ENCODE results near the gene TOP1. TPM values are rescaled to one million over a fixed set of nuclear protein-coding genes. Genes with fewer than 3 reads are reported as not detected.
A peak's percentile ranks its signal among the peaks of the same experiment; 100 is the strongest.

The TOP1 gene
- total RNA-seq, 1 experiment from 2014 or later, result 29.1 TPM

- Histone ChIP-seq H3F3A (ENCODE audit: low read length, unreplicated experiment) (no peaks in the 10 kb centered on the region), H2AFZ (ENCODE audit: low read length) (no peak overlapping the region), H3K9me3 (ENCODE audit: low read length) (no peaks in the 10 kb centered on the region), H3K9ac (ENCODE audit: low read length) (peak overlapping the region; percentile 96), H3K4me2 (ENCODE audit: low read length) (peak overlapping the region; percentile 84), H3K4me1 (ENCODE audit: insufficient read depth, low read length) (peaks cover 44% of the 10 kb centered on the region), H3K79me2 (ENCODE audit: low read length) (peaks cover 75% of the 10 kb centered on the region), H3K36me3 (ENCODE audit: low read depth, low read length) (peaks cover 8% of the 10 kb centered on the region; the same call in 1 of the 2 replicates), H4K20me1 (ENCODE audit: low read length) (peaks cover 59% of the 10 kb centered on the region), H3K4me3 (ENCODE audit: low read length) (peak overlapping the region; percentile 75), H3K27me3 (ENCODE audit: low read length) (no peaks in the 10 kb centered on the region), H3K27ac (ENCODE audit: low read length) (no peak overlapping the region), H3K9me2 (replicated peaks; ENCODE audit: low read length) (no peaks in the 10 kb centered on the region)
- BruUV-seq (replicated peaks), result no TSS peak
- ATAC-seq (no peak), DNase-seq (peak; percentile 44)
- CTCF ChIA-PET, result interaction anchor here (0.6 to 1.4 kb wide), 2 partner anchors 38 to 40 kb away, joined by 3 to 8 read pairs; no protein-coding TSS in a partner anchor
- POLR2A ChIA-PET (ENCODE audit: unreplicated experiment), result no interaction called here
- TF ChIP-seq, protein P1, sequence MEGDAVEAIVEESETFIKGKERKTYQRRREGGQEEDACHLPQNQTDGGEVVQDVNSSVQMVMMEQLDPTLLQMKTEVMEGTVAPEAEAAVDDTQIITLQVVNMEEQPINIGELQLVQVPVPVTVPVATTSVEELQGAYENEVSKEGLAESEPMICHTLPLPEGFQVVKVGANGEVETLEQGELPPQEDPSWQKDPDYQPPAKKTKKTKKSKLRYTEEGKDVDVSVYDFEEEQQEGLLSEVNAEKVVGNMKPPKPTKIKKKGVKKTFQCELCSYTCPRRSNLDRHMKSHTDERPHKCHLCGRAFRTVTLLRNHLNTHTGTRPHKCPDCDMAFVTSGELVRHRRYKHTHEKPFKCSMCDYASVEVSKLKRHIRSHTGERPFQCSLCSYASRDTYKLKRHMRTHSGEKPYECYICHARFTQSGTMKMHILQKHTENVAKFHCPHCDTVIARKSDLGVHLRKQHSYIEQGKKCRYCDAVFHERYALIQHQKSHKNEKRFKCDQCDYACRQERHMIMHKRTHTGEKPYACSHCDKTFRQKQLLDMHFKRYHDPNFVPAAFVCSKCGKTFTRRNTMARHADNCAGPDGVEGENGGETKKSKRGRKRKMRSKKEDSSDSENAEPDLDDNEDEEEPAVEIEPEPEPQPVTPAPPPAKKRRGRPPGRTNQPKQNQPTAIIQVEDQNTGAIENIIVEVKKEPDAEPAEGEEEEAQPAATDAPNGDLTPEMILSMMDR (conservative IDR thresholded peaks at IDR 0.05; ENCODE audit: low read depth, low read length), result no peak
- TF ChIP-seq EZH2 (IDR thresholded peaks at IDR 0.05; ENCODE audit: low read length, unreplicated experiment) (no peak), EZH2phosphoT487 (IDR thresholded peaks at IDR 0.05; ENCODE audit: borderline replicate concordance, low read length) (no peak)
- intact Hi-C loops (cut with micrococcal nuclease), result loop anchor here (1.0 to 2.0 kb wide), 3 partner anchors 40 to 62 kb away; no protein-coding TSS in a partner anchor
Observed at GRCh38 chr20:41030531-41031242, 2.1 kb downstream of the TOP1 start.

GRCh38 chr20:41031243-41031619 is 2.6 kb downstream of the TOP1 start:
- Histone ChIP-seq H3K4me1 (ENCODE audit: insufficient read depth, low read length) (peaks cover 44% of the 10 kb centered on the region), H3K36me3 (ENCODE audit: low read depth, low read length) (peaks cover 8% of the 10 kb centered on the region; the same call in 1 of the 2 replicates), H3K4me3 (ENCODE audit: low read length) (peak overlapping the region; percentile 75), H3K4me2 (ENCODE audit: low read length) (peak overlapping the region; percentile 84), H4K20me1 (ENCODE audit: low read length) (peaks cover 64% of the 10 kb centered on the region), H3K9me2 (replicated peaks; ENCODE audit: low read length) (no peaks in the 10 kb centered on the region), H3F3A (ENCODE audit: low read length, unreplicated experiment) (no peaks in the 10 kb centered on the region), H3K27me3 (ENCODE audit: low read length) (no peaks in the 10 kb centered on the region), H3K9ac (ENCODE audit: low read length) (peak overlapping the region; percentile 96), H3K9me3 (ENCODE audit: low read length) (no peaks in the 10 kb centered on the region), H2AFZ (ENCODE audit: low read length) (no peak overlapping the region), H3K27ac (ENCODE audit: low read length) (no peak overlapping the region), H3K79me2 (ENCODE audit: low read length) (peaks cover 80% of the 10 kb centered on the region)
- POLR2A ChIA-PET (ENCODE audit: unreplicated experiment), result interaction anchor here (0.6 kb wide), 2 partner anchors 30 to 40 kb away, joined by 3 to 5 read pairs; no protein-coding TSS in a partner anchor
- no TSS peak for BruUV-seq (replicated peaks)
- intact Hi-C loops (cut with micrococcal nuclease), result loop anchor here (2.0 kb wide), 2 partner anchors 42 to 62 kb away; no protein-coding TSS in a partner anchor
- CTCF ChIA-PET, result interaction anchor here (0.6 to 1.4 kb wide), 2 partner anchors 38 to 40 kb away, joined by 3 to 8 read pairs; no protein-coding TSS in a partner anchor
- ATAC-seq (no peak), DNase-seq (no peak)
- TF ChIP-seq EZH2 (IDR thresholded peaks at IDR 0.05; ENCODE audit: low read length, unreplicated experiment) (no peak), EZH2phosphoT487 (IDR thresholded peaks at IDR 0.05; ENCODE audit: borderline replicate concordance, low read length) (no peak)

- no peak for ATAC-seq
Observed at GRCh38 chr20:41032271-41032670, 3.6 kb downstream of the TOP1 start.

More at GRCh38 chr20:41032271-41032670, 3.6 kb downstream of the TOP1 start:
- intact Hi-C loops (cut with micrococcal nuclease), result no loop called here
- peak overlapping the region; percentile 84 for H3K4me2 ChIP-seq (ENCODE audit: low read length)
- peaks cover 91% of the 10 kb centered on the region for H3K79me2 ChIP-seq (ENCODE audit: low read length)
- BruUV-seq (replicated peaks), result no TSS peak
- H4K20me1 ChIP-seq (ENCODE audit: low read length), result peaks cover 68% of the 10 kb centered on the region
- H3K9me3 ChIP-seq (ENCODE audit: low read length), result no peaks in the 10 kb centered on the region
- H3K4me1 ChIP-seq (ENCODE audit: insufficient read depth, low read length), result peaks cover 44% of the 10 kb centered on the region
- no peak overlapping the region for H2AFZ ChIP-seq (ENCODE audit: low read length)
- no peak for DNase-seq
- H3K4me3 ChIP-seq (ENCODE audit: low read length), result peak overlapping the region; percentile 75
- POLR2A ChIA-PET (ENCODE audit: unreplicated experiment), result interaction anchor here (0.5 to 0.7 kb wide), 3 partner anchors 27 to 73 kb away, joined by 3 to 17 read pairs (median 4); no protein-coding TSS in a partner anchor
- H3K27ac ChIP-seq (ENCODE audit: low read length), result no peak overlapping the region
- H3K9me2 ChIP-seq (replicated peaks; ENCODE audit: low read length), result no peaks in the 10 kb centered on the region
- CTCF ChIA-PET, result interaction anchor here (1.0 kb wide), 1 partner anchor 42 kb away, joined by 5 read pairs; no protein-coding TSS in a partner anchor
- H3K27me3 ChIP-seq (ENCODE audit: low read length), result no peaks in the 10 kb centered on the region
- no peaks in the 10 kb centered on the region for H3F3A ChIP-seq (ENCODE audit: low read length, unreplicated experiment)
- TF ChIP-seq EZH2phosphoT487 (IDR thresholded peaks at IDR 0.05; ENCODE audit: borderline replicate concordance, low read length) (no peak), EZH2 (IDR thresholded peaks at IDR 0.05; ENCODE audit: low read length, unreplicated experiment) (no peak)
- TF ChIP-seq, protein P1 (conservative IDR thresholded peaks at IDR 0.05; ENCODE audit: low read depth, low read length), result no peak
- no peak overlapping the region for H3K9ac ChIP-seq (ENCODE audit: low read length)
- H3K36me3 ChIP-seq (ENCODE audit: low read depth, low read length), result peaks cover 12% of the 10 kb centered on the region; the same call in 1 of the 2 replicates

Data from PC-3 (cell line).